GM19025 (cell line): ENCODE results near the gene CYBC1.
"Not testable (repeated sequence)": the region's sequence is repeated elsewhere in the genome, so short reads cannot be mapped to it uniquely, and the experiment has no call there.

Experiments
- ATAC-seq: cut with Tn5 transposase; IDR thresholded peaks from one replicate; pipeline ENCODE4 v1.9.1; 2021; ENCODE audit warnings: mild to moderate bottlenecking, low read depth, moderate library complexity; ENCODE audit not compliant: unreplicated experiment

CYBC1 gene

DNA sequence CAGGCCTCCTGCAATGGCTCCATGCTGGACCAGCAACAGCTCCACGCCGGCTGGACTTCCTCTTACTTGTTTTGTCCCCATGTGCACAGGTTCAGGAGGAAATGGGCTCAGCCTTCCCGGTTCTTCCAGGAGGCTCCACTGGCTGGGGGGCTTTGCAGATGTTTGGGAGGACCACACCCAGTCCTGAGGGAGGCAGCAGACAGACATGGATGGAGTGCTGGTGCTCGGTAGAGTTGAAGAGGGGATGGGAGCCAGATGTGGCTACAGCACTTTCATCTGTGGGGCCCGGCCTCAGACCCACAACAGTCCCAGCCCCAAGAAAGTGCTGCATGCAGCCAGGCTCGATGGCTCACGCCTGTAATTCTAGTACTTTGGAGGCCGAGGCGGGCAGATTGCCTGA lies 29.8 kb upstream of the CYBC1 start:
- no peak for ATAC-seq

DNA sequence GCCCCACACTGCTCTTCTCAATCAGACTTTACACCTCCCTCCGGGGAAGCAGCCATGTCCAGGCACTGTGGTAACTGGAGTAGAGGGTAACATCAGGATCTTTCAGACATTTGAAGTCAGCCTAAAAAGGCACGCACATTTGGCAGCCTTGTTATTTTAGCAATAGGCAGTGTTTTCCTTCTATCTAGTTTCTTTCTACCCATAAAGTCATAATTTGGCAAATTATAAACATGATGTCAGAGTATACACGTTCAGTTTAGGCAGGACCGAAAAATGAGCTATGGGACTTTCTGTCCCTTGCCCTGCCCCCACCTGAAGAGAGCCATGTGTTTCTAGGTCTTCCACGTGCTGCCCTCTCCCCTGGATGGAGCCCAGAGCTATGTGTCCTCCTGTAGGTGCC lies 29.1 kb upstream of the CYBC1 start:
- no peak for ATAC-seq

DNA sequence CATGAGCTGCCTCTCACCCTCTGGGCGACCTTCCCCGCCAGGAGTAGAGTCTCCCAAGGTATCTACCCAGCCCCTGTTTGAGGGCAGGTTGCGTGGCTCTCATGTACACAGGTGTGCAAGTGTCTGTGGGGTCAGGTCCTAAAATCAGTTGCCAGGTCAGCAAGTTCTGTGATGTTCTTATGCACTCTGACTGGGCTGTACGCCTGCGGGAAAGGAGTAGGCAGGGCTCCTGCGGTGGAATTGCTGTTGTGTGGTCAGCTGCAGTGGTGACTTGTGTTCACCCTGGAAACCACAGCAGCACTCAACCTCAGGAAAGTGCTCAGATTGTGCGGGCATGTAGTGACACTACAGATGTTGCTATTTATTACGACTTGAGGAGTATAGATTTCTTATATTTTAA lies 27.4 kb upstream of the CYBC1 start:
- ATAC-seq, result no peak

DNA sequence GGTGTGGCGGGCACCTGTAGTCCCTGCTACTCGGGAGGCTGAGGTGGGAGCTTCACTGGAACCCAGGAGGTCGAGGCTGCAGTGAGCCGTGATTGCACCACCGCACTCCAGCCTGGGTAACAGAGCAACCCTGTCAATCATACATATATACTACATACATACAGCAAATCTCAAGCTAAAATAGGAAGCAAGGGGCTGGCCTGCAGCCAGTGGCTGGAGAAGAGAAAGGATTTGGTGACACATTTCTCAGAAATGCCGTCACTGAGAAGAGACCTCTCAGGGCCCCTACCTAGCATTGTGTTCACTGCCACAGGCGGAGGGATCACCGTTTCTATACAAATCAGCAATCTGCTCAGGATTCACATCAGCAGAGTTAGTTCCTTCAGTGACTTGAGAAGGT lies 24.9 kb upstream of the CYBC1 start:
- no peak for ATAC-seq

DNA sequence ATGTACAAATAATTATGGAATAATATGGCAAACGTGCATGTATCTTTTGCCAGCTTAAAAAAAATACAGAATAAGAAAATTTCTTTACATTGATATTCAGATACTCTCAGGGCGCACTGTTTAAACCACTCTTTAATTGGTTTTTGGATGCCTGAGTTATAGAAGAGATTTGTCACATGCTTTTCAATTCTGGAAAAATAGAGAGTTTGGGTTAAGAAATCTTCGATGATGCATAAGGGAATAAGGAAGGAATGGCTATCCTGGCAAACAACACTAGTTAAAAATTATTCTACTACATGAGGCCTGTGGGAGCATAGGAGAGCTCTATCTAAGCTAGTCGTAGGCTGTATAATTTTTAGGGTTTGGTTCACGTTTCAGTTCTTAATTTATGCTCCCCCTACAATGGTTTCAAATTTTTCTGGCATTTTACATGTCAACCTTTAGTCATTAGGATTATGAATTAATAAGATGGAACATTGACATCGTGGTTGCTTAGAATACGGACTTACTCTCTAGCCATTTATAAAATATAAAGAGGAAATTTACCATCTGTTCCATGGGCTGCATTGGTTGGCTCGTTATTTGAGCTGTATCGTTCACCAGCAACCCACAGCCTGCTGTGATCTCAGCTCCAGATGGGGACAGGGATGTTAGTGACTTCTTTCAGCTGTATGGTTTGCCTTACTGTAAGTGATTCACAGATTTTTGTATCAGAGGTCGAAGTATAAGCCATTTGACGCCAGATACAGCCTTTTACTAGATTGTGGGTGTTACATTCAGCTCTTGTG lies 23.9 kb upstream of the CYBC1 start:
- ATAC-seq, result no peak

DNA sequence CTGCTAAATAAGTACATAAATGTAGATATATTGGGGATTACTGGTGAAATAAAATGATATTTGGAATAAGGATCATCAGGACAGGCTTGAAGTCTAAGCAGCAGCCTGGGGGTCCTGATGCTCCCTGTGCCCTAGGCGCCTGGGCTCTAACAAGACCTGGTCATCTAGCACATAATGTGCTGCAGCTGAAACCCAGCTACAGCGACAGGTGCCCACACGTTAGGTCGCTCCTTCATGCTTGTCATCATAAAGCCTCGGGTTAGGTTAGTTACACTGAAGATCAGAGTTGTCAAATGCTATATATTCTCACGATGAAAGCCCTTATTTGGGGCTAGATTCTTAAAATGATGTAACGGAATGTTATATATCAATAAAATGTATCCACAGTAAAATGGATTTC lies 19.5 kb upstream of the CYBC1 start:
- no peak for ATAC-seq

DNA sequence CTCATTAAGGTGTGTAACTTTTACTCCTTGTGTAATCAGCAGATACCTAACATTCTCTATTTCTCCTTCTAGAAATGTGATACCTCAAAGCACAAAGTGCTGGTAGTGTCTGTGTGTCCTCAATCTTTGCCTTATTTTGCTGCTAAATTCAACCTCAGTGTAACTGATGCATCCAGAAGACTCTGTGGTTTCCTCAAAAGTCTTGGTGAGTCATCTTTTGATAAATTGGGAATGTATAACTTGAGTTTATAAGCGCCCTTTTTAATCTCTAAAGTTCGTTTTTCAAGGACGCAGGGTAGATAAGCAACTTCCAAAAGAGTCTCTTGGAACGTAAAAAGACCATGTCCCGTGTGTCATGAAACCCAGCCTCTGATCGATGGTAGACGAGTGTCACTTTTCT lies 18.1 kb upstream of the CYBC1 start:
- ATAC-seq, result no peak

DNA sequence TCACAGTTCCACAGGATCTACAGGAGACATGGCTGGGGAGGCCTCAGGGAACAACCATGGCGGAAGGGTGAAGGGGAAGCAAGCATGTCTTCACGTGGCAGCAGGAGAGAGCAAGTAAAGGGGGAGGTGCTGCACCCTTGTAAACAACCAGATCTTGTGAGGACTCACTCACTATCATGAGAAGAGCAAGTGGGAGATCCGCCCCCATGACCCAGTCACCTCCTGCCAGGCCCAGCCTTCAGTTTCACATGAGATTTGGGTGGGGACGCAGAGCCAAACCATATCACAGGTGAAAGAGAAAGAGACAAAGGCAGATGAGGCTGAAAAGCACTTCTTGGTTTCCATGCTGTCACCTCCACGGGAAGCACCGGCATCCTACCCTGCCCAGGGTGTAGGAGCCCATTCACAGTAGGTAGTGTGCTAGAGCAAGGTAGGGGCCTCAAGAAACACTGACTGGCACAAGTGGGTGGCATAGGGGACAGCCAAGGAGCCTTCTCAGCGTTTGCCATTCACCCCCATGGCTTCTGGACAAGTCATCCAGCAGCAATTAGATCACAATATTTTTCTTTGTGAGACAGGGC lies 14.6 kb upstream of the CYBC1 start:
- ATAC-seq, result no peak

DNA sequence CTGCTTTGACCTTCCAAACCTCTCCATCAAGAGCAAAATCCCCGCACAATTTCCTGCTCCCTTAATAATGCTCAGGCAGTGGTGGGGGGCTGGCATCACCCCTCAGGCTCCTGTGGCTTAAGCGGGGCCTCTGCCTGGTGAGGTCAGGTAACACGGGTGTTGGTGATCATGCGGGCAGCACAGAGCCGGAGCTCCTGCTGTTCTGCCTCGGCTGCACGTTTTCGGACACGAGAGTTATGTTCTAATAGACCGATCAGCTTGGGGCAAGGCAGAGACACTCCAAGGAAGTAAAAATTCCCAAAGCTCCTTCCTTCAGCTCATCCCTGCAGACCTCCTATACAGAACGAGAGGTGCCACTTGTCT lies 14.0 kb upstream of the CYBC1 start:
- ATAC-seq, result no peak

DNA sequence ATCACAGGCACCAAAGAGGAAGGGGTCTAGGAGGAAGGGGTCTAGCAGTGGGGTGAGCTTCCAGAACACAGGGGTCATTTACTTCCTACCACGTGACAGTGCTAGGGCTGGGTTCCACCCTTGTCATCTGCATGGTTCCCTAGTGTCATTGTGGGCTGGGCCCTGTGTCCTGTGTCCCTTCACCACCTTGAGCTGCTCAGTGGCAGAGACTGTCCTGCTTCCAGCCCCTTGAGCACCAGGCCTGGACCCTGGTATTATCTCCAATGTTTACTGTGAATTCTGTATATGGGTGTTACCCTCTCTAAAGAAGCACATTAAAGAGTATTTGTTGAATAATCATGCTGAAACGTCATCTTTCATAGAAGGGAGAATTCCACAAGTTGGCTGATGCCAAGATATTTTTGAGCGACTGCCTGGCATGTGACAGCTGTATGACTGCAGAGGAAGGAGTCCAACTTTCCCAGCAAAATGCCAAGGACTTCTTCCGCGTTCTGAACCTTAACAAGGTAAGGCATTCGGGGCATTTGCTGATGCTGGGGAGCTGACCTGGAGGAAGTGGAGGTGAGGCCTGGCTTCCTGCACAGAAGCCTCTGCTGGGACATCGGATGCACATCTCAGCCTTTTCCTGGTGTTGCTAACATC lies 13.5 kb upstream of the CYBC1 start:
- ATAC-seq, result no peak

DNA sequence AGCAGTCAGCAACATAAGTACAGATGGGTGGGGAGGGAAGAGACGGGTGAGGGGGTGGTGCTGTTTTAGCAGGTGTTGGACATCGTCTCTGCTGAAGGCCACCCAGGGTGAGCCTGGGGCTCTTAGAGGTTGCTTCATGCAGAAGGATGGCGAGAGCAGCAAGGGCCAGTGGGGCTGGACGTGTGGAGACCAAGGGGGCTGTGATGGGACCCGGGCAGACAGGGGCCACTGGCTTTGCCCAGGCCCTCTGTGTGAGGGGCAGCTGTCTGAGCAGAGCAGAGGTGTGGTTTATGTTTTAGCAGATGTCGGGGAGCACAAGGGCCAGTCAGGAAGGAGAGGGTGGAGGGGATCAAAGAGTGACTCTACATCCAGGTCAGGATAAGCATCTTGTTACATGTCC lies 12.8 kb upstream of the CYBC1 start:
- no peak for ATAC-seq

DNA sequence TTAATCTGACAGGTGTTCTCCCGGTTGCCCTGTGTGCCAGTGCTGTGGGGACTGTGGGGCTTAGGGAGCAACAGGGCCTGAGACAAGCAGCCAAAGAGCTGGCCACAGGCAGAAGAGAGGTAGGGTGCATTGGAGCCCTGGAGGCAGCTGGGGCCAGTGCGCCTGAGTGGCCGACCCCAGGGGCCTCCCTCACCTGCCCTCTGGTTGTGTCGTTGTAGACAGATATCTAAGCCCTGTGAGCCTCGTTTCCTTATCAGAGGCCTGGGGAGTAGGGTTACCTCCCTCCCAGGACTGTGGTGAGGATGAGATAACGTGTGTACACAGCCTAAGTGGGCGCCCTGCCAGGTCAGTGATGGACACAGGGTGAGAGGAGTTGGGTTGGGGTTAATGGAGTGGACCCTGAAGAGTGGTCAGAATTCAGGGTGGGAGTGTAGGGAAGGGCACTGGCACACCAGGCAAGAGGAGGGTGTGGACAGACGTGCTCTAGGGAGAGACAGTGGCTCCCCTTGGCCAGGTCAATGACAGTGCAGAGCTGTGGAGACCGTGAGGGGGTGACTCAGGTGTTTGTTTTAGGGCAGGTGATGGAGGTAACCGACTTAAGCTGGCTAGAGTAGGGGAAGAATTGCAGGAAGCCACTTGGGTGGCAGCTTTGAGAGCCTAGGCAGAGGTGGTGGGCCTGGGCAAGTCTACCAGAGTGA lies 11.4 kb upstream of the CYBC1 start:
- ATAC-seq, result no peak

DNA sequence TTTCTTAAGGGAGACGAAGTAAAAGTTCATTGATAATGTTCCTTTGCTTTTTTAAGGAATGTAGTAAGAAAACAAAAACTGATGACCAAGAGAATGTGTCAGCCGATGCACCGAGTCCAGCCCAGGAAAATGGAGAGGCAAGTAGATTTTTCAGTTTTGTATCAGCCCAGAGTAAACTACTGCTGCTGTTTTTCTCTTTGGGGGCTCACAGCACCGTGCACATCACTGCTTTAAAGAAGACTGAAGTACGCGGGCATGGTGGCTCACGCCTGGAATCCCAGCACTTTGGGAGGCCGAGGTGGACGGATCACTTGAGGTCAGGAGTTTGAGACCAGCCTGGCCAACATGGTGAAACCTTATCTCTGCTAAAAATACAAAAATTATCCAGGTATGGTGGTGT lies 9.4 kb upstream of the CYBC1 start:
- ATAC-seq, result not testable (repeated sequence)

DNA sequence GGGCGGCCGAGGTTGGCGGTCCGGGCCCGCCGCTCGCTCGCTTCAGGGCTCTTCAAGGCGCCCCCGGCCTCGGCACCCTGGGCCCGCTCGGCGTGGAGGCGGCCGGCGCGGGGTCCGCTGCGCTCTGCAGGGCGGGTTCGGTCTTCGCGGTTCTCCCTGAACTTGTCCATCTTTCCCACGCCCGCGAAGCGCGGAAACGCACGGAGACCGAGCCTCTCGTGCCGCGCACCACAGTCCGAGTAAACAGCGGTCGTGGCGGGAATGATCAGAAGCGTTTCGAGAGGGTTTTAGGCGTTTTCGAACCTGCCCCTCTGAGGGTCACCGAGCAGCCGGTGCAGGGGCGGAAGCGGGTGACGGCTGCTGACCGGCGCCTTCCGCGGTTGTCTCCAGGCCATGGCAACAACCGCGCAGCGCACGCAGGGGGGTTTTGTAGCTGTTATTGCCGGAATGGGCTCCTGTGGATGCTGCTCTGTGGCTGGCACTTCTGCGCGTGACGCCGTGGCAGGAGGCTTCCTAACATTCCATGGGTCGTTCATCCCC lies 8.4 kb upstream of the CYBC1 start:
- no peak for ATAC-seq

DNA sequence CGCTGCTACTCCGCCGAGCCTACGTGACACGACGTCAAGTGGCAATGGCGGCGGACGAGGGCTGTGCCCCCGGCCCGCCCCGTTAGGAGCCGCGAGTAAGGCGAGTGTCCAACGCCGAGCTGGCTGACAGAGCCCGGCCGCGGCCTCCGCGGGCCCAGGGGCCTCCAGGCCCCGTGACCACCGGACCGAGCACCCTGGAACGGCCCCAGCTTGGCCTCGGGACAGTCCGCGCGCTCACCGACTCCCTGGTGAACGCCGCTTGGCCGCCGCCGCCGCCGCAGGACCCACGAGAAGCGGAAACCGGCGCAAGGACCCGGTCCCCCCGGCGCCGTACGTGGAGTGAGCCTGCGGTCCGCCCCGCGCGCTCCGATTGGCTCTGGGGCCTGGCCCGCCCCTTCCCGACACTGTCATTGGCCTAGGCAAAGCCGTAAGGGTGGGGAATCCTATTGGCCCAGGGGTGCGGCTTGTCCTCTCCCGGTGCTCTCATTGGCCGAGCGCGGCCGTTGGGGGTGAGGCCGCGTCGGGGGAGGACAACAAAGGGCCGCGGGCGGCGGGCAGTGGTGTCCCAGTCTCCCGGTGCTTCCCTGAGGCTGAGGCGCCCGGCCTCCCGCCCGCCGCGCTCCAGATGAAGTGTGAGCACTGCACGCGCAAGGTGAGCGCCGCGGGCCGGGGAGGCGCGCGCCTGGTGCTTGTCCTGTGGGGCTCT lies 7.8 kb upstream of the CYBC1 start, which contains the start of gene NARF:
TSS of gene NARF (plus strand) at position 563 of the 706 bp plus-strand sequence. CDS start at position 626, 63 bp downstream.
- ATAC-seq, result peak; percentile 94

DNA sequence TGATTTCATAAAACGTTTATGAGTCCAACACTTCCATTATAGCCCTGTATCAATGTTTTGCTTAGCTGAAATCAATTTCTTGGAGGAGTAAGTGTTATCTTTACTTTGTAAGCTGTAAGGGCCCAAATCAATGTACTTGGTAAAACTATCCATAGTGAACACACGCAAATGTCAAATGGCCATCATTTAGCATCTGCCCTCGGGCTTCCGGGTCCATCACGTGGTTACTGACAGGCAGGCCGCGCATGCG lies 7.3 kb upstream of the CYBC1 start:
- no peak for ATAC-seq

DNA sequence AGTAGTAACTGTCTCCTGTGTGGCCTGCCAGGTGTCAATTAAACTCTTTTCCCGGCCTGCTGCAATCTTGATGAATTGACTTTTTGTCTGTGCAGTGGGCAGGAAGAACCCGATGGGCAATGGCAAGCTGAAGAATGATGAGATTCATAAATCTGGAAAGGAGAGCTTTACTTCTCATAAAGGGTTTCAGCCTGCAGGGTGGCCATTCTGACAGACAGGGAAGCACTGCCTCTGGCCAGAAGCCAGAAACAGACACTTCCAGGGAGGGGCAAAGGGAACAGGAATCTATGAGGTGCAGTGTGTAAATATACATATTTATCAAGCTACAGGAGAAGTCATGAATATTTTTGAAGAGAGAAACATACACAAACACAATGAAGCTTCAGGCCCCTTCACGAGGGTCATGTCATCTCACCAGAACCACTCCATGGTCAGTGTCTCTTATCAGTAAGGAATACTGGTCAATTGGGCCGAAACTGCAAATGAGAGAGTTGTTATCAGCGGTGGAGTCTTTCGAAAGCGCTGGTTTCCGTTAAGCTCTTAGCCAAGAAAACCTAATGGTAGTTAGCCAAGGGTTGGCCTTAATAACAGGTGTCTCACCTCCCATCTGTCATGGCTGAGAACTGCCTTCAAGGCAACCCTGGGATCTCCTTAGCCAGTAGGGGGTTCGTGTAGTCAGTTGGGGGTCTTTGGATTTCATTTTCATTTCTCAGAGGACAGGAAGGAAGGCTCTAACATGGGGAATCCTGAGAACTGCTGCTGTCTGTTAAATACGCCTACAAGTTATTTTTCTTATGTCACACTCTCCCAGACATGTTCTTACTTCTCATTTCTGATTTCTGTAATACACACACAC lies 6.7 kb upstream of the CYBC1 start:
- no peak for ATAC-seq

DNA sequence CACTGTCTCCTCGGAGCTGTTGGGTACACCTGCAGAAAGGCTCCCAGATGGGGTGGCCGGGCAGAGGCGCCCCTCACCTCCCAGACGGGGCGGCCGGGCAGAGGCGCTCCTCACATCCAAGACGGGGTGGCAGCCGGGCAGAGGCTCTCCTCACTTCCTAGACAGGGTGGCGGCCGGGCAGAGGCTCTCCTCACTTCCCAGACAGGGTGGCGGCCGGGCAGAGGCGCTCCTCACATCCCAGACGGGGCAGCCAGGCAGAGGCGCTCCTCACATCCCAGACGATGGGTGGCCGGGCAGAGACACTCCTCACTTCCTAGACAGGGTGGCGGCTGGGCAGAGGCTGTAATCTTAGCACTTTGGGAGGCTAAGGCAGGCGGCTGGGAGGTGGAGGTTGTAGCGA lies 3.2 kb upstream of the CYBC1 start:
- ATAC-seq, result not testable (repeated sequence)

DNA sequence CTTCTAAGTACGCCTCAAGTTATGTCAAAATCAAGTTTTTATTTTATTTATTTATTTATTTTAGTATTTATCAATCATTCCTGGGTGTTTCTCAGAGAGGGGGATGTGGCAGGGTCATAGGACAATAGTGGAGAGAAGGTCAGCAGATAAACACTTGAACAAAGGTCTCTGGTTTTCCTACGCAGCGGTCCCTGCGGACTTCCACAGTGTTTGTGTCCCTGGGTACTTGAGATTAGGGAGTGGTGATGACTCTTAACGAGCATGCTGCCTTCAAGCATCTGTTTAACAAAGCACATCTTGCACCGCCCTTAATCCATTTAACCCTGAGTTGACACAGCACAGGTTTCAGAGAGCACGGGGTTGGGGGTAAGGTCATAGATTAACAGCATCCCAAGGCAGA lies 2.6 kb upstream of the CYBC1 start:
- not testable (repeated sequence) for ATAC-seq

DNA sequence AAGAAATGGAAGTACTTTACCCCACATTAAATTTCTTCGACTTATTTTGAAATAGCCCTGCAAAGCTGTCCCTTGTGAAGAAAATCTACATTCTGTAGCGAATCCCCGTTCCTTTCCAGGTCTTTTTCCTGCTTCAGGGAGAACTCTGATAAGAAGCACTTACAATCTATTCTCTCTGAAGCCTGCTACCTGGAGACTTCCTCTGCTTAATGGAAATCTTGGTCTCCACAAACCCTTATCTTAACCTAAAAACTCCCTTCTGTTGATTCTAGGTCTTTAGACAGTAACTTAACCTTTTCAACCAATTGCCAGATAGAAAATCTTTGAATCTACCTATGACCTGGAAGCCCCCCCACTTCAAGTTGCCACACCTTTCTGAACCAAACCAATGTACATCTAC lies 1.6 kb upstream of the CYBC1 start:
- ATAC-seq, result no peak
